Stimulated activated CD4-positive, alpha-beta T cell treated with anti-CD3 and anti-CD28 coated beads, TNF-alpha, amount 100 ng/mL, for 48 hours (primary cell): ENCODE data around the gene SESN2.

ENCODE experiments used
- DNase-seq, 3 donors: peaks; one replicate each; pipeline ENCODE4 v3.0.0-alpha.2; 2020; ENCODE audit warnings: low read depth in 3 of 3

SESN2 gene

DNA sequence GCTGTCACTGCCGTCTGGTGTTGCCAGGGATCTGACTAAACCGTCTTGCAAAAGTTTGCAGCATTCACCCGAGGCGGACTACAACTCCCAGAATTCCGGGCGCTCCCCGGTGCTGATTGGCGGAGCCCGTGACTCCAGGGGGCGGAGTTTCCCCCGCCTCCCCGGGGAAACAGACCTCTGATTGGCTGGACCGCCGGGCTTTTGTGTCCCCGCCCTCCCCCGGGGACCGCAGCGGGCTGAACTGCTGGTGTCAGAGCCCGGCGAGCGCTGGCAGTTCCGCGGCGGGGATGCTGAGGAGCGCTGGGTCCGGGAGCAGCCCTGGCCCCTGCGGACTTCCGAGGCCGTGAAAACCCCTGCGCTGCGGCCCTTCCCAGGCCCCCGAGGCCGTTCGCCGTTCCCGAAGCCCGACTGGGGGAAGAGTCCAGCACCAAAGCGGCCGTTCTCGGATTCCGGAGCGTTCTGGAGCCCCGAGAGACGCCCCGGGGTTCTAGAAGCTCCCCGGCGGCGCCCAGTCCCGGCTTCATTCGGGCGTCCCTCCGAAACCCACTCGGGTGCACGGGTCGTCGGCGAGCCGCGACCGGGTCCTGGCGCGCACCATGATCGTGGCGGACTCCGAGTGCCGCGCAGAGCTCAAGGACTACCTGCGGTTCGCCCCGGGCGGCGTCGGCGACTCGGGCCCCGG lies at the start of gene SESN2:
Gene SESN2, plus strand, starts transcription at position 267 of the 682 bp plus-strand sequence. Its CDS starts 330 bp downstream, at position 597.
- peak; percentile 98 to 100 (median 100) for DNase-seq

DNA sequence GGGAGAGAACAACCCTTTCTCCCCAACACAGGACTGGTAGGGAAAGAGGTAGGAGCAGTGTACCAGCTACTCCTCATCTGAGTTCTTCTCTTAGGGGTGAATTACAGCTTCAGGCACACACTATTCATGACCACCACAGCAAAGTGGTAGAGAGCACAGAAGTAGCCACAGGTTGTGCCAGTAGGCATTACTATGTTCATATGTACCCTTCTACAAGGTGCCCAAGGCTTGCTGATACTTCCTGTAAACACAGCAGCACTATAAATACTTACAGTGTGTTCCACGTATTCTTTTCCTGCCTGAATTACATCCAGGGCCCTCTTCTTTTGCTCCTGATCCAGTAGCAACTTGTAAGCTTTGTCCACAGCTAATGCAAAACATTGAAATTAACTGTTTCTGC lies 49.6 kb upstream of the SESN2 start:
- no peak for DNase-seq

GRCh38 chr1:28213315-28213714 lies 46.0 kb upstream of the SESN2 start:
- DNase-seq = no peak

DNA sequence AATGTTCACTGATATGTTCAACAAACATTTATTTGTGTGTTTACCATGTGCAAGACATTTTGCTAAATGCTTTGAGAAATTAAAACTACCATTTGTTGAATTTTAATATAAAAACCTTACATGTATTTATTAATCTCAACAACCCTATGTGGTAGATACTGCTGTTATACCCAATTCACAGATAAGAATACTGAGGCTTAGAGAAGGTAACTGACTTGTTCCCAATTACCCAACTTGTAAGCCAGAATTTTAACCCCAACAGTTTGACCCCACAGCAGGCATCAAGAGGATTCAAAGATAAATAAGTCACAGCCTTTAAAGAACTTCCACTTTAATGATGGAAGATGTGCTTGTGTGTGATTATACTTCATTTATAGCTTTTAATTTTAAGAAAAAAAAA lies 30.2 kb upstream of the SESN2 start:
- no peak for DNase-seq

- DNase-seq = no peak
Observed at GRCh38 chr1:28229996-28230395, 29.3 kb upstream of the SESN2 start.

DNA sequence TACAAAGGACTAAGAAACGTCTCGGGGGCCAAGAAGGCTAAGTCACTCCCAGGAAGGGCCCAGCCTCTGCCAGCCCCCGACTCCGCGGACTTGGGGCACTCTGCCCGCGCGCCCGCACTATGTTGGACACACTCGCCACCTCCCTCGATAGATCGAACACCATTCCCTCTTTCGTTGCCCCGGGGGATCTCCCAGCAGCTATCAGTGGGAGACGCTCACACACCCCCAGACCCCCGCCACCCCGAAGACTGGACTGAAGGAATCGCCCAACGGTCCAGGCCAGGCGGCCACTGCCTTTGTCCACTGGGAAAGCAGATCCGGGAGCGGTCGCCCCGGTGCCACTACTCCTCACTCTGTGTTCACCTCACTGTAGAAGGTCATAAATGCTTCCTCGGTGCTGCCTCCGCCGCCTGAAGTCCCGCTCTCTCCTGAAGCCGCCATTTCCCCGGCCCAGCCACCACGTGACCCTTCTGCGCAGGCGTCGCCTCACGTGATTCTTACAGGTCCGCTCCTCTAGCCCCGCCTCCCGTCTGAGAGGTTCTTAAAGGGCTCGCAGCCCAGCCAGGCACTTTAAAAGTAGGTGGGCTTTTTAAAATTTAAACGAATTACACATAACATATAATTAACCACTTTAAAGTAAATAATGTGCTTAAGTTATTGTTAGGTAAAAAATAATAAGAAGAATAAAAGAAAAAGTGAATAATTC lies 26.6 kb upstream of the SESN2 start, which contains the start of gene DNAJC8:
Gene DNAJC8, minus strand, starts transcription at position 472 of the 706 bp plus-strand sequence. Its CDS starts 31 bp downstream, at position 441.
- peak; percentile 90 to 97 (median 92) for DNase-seq

GRCh38 chr1:28233264-28233606 lies 26.1 kb upstream of the SESN2 start:
- DNase-seq = no peak

DNA sequence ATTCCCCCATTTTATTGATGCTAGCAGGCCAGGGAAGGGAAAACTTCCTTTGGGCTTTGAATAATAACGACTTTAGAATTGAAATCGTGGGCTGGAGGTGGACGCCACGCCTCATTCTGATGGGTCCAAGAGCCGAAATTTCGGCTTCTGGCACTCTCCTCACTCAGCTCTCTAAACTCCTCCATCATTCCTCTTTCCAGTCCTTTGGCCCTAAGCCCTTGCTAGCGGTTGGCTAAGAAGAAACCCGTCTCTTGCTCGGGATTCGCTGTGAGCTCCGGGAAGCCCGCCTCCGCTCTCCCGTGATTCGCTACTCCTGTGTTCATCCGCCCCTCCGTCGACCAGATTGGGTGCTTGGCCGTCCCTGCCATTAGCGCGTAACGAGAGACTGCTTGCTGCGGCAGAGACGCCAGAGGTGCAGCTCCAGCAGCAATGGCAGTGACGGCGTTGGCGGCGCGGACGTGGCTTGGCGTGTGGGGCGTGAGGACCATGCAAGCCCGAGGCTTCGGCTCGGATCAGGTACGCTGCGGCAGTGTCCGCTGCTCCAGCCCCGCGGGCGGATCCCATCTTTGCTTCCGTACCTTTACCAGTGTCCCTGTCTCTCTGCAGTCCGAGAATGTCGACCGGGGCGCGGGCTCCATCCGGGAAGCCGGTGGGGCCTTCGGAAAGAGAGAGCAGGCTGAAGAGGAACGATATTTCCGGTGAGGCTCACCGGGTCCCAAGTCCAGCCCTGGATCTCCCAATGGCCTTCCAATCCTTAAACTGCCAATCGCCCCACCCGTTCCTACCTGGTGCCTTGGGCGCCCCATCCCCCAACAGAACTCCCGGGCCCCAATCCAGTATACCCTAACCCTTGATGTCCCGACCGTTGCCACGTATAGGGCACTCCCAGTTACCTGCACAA lies 23.3 kb upstream of the SESN2 start, which contains the start of gene ATP5IF1:
Gene ATP5IF1, plus strand, starts transcription at position 370 of the 901 bp plus-strand sequence. Its CDS starts 60 bp downstream, at position 430.
- DNase-seq = peak; percentile 88 to 94 (median 89)

GRCh38 chr1:28236656-28237322 lies 22.5 kb upstream of the SESN2 start:
- no peak for DNase-seq

DNA sequence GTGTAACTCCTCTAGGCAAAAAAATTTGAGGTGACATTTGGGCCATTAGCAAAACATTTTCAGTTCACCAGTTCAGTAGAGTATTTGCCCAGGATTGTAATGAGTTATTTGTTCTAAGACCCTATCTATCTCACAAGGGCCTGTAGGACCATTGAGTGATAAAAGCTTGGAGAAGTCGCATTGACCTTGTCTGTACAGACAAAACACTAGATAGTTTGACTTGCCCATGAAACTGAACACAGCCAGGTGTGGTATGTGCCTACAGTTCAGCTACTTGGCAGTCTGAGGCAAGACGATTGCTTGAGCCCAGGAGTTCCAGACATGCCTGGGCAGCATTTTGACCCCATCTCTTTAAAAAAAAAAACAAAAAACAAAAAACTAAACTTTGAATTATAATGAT lies 20.3 kb upstream of the SESN2 start:
- DNase-seq = no peak

DNA sequence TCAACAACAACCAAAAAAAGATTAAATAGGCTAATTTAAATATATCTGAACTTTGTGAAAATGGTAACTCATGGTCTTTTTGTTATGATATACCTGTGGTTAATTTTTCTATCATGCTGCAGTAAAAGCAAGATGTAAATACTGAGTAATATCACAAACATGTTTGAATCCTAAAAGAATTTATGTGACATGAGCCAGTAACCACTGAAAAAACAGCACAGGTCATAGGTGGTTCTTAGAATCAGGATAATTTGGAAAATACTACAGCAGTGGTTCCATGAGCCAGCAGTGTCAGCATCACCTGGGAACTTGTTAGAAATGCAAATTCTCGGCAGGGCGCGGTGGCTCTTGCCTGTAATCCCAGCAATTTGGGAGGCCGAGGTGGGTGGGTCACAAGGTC lies 19.3 kb upstream of the SESN2 start:
- no peak for DNase-seq

DNA sequence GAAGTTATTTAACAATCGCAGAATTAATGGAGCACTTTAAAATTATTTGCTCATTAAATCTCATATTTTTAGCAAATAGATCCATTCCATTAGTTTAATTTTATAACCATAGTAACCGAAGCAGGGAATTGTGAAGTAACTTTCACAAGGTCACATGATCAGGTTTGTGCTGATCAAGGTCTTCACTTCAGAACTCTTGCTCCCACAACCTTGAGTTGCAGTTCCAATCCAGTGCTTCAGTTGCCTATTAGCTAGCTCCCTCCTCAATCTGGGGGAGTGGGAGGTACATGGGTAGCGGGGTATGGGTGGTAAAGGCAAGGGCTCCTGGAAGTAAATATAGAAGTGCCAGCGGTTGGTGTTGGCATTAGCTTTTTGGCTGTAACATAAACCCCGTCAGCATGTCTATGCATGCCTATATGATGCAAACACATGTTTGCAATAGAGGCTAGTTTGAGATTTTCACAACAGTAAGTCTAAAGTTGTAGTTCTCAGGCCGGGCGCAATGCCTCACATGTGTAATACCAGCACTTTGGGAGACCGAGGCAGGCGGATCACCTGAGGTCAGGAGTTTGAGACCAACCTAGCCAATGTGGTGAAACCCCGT lies 17.6 kb upstream of the SESN2 start:
- DNase-seq = no peak

DNA sequence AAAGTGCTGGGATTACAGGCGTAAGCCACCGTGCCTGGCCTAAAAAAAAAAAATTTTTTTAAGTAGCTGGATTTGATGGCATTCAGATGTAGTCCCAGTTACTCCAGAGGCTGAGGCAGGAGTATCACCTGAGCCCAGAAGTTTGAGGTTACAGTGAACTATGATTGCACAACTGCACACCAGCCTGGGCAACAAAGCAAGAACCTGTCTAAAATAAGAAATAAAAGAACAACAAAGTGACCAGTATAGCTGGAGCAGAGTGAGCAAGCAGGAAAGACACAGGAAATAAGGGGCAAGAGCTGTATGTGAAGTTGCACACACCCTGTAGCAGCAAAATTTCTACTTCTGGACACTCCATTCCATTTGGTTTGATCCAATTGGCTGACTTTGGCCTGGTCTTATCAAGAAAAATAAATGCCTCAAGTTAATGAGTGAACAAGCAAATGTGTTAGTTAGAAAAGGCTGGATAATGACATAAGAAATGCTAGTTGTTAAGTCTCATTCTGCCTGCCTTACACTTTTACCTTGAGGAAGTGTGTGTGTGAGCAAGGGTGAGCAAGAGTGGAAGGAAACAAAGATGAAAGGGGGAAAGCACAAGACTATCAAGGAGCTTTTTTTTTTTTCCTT lies 15.5 kb upstream of the SESN2 start:
- no peak for DNase-seq

DNA sequence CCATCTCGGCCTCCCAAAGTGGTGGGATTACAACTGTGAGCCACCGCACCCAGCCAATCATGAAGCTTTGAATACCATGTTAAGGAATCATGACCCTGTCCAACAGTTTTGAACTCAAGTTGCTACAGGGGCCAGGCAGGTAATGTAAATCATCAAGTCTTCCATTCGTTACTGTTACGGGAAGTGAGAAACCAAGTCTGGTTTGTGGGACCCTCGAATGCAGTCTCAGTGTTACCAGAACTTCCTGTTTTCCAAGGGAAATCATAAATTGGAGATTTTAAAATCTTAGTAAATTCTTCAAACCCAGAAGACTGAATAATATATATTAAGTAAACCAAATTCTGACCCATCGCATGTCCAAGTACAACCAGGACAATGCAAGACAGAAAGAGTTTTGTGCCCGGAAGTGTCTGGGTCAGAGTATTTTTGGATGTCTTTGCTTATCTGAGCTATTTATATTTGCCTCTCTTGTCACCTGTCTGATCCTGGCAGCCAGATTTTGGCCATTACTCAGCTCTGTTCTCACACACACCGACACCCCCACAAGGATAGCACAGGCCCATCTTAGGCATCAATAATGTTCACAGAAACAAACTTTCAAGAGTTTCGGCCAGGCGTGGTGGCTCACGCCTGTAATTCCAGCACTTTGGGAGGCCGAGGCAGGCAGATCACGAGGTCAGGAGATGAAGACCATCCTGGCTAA lies 14.6 kb upstream of the SESN2 start:
- no peak for DNase-seq

GRCh38 chr1:28246427-28246832 lies 12.9 kb upstream of the SESN2 start:
- no peak for DNase-seq

DNA sequence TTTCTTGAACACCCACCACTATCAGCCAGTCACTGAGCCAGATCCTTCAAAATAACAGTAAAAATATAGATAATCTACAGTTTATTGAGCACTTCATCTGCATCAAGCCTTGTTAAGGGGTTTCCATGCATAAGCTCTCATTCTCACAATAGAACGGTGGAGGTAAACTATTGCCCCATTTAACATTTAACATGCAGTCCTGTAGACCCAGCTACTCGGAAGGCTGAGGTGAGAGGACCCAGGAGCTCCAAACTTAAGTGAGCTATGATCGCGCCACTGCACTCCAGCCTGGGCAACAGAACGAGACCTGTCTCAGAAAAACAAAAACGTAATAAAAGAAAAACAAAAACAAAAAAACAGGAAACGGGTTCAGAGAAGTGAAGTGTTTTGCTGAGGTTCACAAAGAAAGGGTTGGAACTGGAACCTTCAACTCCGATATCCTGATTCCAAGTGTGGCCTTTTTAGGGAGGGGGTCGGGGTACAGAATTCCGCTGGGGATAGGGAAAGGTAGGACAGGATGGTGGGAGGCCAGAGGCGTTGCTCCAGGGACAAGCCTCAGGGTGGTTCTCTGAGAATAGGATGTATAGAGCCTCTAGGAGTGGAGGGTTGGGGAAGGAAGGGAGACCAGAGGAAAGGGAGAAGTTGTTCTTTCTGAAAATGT lies 11.6 kb upstream of the SESN2 start:
- no peak for DNase-seq

- DNase-seq = peak; percentile 66 to 72 (median 70)
Observed at GRCh38 chr1:28248273-28249012, 10.9 kb upstream of the SESN2 start.

DNA sequence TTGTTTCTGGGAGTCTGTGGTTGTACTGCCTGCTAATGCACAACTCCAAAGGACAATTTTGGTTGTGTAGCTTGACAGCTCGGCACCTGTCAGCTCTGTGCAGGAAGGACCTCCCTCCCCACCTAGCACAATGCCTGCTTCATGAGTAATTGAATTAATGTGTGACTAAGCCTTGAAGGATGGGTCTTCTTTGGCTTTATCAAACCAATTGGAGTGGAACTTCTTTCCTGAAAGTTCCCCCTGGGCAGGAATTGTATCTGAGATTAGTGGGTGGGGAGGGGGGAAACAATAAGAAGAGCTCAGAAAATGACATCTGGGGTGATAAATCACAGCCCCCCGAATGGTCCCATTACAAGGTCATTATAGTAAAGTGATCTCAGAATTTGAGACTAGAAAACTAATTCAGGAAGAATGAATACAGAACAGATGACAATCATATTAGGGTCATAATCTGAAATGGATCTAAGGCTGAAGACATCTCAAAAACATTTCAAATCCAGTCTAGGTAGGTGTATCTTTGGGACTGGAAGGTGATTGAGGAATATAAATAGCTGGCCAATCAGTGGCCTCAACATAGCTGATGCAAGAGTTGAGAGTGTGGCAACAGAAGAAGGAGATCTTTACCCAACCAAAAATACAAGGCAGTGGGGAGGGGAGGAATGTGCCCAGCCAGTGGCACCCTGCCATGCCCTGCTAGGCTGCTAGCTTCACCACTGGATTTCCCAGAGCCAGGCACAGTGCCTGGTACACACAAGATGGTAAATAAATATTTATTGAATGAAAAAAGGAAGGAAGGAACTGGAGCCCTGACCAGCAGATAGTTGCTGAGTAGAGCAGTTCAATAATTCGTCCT lies 10.1 kb upstream of the SESN2 start:
- no peak for DNase-seq
